ENCODE measurements around the gene LMNTD2. TPM values are rescaled to one million over a fixed set of nuclear protein-coding genes. Genes with fewer than 3 reads are reported as not detected.
A peak's percentile ranks its signal among the peaks of the same experiment; 100 is the strongest.

The LMNTD2 gene
- total RNA-seq, 1 experiment from 2014 or later: 4.4 TPM

DNA sequence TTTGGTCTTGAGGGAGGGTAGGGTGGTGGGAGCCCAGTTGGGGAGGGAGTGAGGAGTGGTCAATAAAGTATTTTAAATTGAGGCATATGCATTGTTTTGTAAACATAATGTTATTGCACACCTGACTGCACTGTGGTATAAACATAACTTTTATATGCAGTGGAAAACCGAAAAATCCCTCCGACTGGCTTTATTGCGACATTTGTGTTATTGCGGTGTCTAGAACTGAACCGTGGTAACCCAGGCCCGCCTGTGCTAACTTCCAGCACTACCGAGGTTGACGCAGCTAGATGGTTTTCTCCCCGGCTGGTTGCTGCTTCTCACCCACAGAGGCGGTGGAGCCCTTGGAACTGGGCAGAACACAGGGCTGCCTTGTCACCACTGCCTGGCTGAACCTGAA is 45.9 kb downstream of the LMNTD2 start:
- DNase-seq (ENCODE audit: low spot score): no peak

DNA sequence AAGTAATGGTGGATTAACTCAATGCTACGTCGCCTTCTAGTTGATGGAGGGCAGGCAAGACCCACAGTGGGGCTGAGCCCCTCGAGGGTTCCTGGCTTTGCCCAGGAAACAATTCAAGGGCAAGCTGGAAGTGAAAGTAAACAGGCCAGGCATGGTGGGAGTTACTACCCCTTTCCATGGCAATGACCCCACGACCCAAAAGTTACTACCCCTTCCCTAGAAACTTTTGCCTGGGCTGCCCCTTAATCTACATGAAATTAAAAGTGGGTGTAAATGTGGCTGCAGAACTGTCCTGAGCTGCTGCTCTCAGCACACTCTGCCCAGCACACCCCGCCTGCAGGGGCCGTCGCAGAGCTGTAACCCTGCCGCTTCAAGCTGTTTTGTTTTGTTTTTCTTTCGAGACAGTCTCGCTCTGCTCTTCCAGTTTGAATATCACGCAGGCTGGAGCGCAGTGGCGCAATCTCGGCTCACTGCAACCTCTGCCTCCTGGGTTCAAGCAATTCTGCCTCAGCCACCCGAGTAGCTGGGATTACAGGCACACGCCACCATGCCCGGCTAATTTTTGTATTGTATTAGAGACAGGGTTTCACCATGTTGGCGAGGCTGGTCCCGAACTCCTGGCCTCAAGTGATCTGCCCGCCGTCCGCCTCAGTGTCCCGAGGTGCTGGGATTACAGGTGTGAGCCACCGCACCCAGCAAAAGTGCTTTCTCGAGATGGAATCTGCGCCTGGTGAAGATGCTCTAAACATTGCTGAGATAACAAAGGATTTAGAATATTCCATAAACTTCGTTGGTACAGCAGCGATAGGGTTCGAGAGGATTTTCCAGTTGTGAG is 47.6 kb downstream of the LMNTD2 start:
- DNase-seq (ENCODE audit: low spot score): no peak

DNA sequence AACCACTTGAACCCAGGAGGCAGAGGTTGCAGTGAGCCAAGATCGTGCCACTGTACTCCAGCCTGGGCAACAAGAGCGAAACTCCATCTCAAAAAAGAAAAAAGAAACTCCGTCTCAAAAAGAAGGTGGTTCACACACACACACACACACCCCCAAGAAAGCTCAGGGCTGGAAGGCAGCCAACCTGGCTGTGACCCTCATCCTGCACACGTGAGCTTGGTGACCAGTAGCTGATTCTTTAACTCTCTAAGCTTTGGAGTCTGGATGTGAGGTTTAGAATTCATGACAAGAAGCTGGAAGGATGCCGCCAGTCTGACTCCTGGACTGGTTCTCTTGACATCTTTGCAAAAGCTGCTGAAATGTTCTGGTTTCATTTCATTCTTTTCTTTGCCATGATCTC is 51.6 kb downstream of the LMNTD2 start:
- no peak for DNase-seq (ENCODE audit: low spot score)

DNA sequence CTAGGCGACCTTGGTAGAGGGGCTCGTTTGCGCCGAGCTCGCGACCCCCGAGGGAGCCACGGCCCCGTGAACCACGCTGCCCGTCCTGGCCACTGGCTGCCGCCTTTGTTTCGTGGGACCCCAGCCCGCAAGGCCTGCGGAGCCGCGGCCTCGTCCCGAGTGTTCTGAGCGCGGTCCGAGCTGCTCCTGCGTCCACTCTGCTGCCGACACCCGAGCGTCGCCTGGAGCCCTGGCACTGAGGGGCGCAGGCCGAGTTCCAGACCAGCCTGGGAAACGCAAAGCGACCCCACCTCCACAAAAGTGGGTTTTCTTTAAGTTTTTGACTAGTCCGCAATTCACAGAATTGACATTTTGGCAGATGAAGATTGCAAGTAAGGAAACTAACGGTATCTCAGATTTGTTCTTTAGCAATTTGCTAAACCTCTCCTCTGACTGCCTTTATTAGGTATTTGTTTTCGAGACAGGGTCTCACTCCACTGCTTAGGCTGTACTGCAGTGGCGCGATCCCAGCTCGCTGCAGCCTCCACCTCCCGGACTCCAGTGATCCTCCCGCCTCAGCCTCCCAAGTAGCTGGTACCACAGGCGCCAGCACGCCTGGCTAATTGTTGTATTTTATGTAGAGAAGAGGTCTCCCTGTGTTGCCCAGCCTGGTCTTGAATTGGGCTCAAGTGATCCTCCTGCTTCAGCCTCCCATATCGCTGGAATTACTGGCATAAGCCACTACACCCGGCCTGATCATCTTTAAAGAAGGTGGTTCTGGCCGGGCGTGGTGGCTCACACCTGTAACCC is 52.6 kb downstream of the LMNTD2 start:
- no peak for DNase-seq (ENCODE audit: low spot score)

DNA sequence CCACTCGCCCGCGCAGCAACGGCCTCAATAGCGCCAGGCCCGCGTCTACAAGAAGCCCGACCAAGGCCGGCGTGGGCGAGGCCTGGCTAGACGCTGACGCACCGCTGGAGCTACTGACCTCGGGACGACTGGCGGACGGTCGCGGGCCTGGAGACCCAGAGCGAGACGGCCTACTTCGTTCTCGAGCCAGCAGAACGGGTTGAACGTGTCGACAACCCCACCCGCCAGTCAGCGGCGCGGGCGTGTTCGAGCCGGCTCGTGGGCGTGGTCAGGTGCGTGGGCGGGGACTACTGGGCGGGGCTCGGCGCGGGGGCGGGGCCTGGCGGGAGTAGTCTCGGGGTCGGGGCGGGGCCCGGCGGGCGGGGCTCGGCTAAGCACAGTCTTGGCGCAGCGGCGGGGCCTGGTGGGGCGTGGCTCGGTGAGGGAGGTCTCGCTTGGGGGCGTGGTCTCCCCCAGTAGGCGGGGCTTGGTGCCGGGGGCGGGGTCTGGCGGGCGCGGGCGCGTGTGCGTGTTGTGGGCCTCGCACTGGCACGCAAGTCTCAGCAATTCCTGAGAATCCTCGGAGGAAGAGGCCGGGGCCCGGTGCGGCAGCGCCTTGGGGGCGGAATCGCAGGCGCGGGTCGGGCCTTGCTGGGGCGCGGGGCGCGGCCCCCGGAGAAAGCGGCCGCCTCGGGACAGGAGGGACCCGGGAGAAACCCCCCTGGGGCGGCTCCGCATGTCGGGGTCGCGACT is 53.4 kb downstream of the LMNTD2 start, which contains the start of gene RNH1:
Gene RNH1, minus strand, starts transcription at position 248 of the 732 bp plus-strand sequence. CDS start 5,080 bp downstream, outside the sequence.
- peak; percentile 80 for DNase-seq (ENCODE audit: low spot score)

DNA sequence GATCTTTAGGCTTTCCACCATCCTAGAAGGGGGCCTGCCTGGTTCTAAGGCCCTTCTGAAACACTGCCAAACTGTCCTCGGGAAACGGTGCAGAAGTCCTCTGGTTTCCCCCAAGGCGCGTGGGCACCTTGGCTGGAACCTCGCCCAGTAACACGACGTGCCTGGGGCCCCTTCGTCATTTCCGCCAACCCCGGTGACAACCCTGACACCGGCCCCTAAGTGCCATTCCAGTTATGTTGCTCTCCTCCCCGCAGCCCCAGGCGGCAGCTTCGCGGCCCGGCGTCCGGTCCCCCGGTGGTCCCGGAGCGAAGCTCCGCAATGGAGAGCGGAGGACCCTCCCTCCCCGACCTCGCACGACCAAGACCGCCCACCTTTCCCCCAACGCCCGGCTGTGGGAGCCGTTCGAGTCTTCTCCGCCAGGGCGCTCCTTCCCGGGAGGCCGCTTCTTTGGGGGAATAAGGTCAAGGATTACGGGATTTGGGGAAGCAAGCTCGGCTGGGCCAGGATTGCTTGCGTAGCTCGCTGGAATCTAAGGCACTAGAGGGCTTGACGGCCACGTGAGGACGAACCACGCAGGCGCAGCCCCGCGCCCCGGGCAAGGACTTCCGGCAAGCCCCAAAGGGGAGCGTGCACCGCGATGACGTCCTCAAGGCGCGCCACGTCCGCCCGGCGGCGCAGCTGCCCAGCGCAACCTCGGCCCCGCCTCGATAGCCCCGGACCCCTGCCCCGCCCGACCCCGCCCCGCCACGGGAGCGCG is 54.1 kb downstream of the LMNTD2 start:
- DNase-seq (ENCODE audit: low spot score): peak; percentile 95

DNA sequence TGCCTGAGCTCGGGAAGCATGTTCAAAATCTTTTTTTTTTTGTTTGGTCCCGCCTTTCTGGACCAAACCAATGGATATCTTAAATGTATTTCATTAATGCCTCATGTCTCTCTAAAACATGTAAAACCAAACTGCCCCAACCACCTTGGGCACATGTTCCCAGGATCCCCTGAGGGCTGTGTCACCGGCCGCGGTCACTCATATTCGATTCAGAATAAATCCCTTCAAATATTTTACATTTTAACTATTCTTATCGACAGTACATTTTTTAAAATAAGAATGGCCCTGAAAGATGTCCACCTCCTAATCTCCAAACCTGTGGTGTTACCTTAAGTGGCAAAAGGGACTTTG is 55.6 kb downstream of the LMNTD2 start:
- DNase-seq (ENCODE audit: low spot score): no peak

Other genes starting within 250 kb of the LMNTD2 start
- gene IFITM1, start 246.7 kb downstream of the LMNTD2 start, total RNA-seq (2014; rRNA removed; shearing (Covaris generic)): 3.1 and 4.5 TPM in 2 replicates
- gene IFITM3, start 239.9 kb downstream of the LMNTD2 start, total RNA-seq (2014; rRNA removed; shearing (Covaris generic)): 63.1 and 73.6 TPM in 2 replicates
- 27.9 and 40.8 TPM in 2 replicates for gene B4GALNT4, start 191.2 kb downstream of the LMNTD2 start, total RNA-seq (2014; rRNA removed; shearing (Covaris generic))
- 39.8 and 44.0 TPM in 2 replicates for gene PKP3, start 166.5 kb downstream of the LMNTD2 start, total RNA-seq (2014; rRNA removed; shearing (Covaris generic))
- gene SIGIRR, start 145.7 kb downstream of the LMNTD2 start, total RNA-seq (2014; rRNA removed; shearing (Covaris generic)): 3.8 and 3.9 TPM in 2 replicates
- 0.19 TPM in 1 of 2 replicates, not detected in the other for gene ANO9, start 118.7 kb downstream of the LMNTD2 start, total RNA-seq (2014; rRNA removed; shearing (Covaris generic))
- 29.7 and 30.4 TPM in 2 replicates for gene PTDSS2, start 110.5 kb downstream of the LMNTD2 start, total RNA-seq (2014; rRNA removed; shearing (Covaris generic))
- gene RNH1, start 53.5 kb downstream of the LMNTD2 start, total RNA-seq (2014; rRNA removed; shearing (Covaris generic)): 299 and 316 TPM in 2 replicates
- 74.6 and 99.9 TPM in 2 replicates for gene HRAS, start 25.2 kb downstream of the LMNTD2 start, total RNA-seq (2014; rRNA removed; shearing (Covaris generic))
- gene LRRC56, start 23.2 kb downstream of the LMNTD2 start, total RNA-seq (2014; rRNA removed; shearing (Covaris generic)): not detected in 2 replicates
- gene RASSF7, start 232 bp upstream of the LMNTD2 start, total RNA-seq (2014; rRNA removed; shearing (Covaris generic)): 24.9 and 43.9 TPM in 2 replicates
- gene PHRF1, start 15.7 kb upstream of the LMNTD2 start, total RNA-seq (2014; rRNA removed; shearing (Covaris generic)): 12.8 and 14.9 TPM in 2 replicates
- gene IRF7, start 55.2 kb upstream of the LMNTD2 start, total RNA-seq (2014; rRNA removed; shearing (Covaris generic)): 6.4 and 12.0 TPM in 2 replicates
- not detected in 2 replicates for gene CDHR5, start 64.2 kb upstream of the LMNTD2 start, total RNA-seq (2014; rRNA removed; shearing (Covaris generic))
- gene SCT, start 66.4 kb upstream of the LMNTD2 start, total RNA-seq (2014; rRNA removed; shearing (Covaris generic)): not detected in 2 replicates
- gene DRD4, start 76.5 kb upstream of the LMNTD2 start, total RNA-seq (2014; rRNA removed; shearing (Covaris generic)): not detected in 2 replicates
- 12.8 and 20.2 TPM in 2 replicates for gene DEAF1, start 134.5 kb upstream of the LMNTD2 start, total RNA-seq (2014; rRNA removed; shearing (Covaris generic))
- 17.1 and 17.9 TPM in 2 replicates for gene TMEM80, start 135.1 kb upstream of the LMNTD2 start, total RNA-seq (2014; rRNA removed; shearing (Covaris generic))
- gene EPS8L2, start 145.5 kb upstream of the LMNTD2 start, total RNA-seq (2014; rRNA removed; shearing (Covaris generic)): 64.9 and 108 TPM in 2 replicates
- gene TALDO1, start 186.7 kb upstream of the LMNTD2 start, total RNA-seq (2014; rRNA removed; shearing (Covaris generic)): 417 and 483 TPM in 2 replicates
- gene GATD1, start 216.7 kb upstream of the LMNTD2 start, total RNA-seq (2014; rRNA removed; shearing (Covaris generic)): 33.7 and 42.7 TPM in 2 replicates
- gene CEND1, start 229.4 kb upstream of the LMNTD2 start, total RNA-seq (2014; rRNA removed; shearing (Covaris generic)): not detected in 2 replicates
- 43.7 and 46.5 TPM in 2 replicates for gene SLC25A22, start 237.5 kb upstream of the LMNTD2 start, total RNA-seq (2014; rRNA removed; shearing (Covaris generic))
- gene PIDD1, start 244.5 kb upstream of the LMNTD2 start, total RNA-seq (2014; rRNA removed; shearing (Covaris generic)): 5.7 and 6.0 TPM in 2 replicates
- 399 and 585 TPM in 2 replicates for gene RPLP2, start 249.2 kb upstream of the LMNTD2 start, total RNA-seq (2014; rRNA removed; shearing (Covaris generic))

Measured in A172 (cell line).